HG03280 (cell line): ENCODE data around the gene IPO11.
"Not testable (repeated sequence)": the region's sequence is repeated elsewhere in the genome, so short reads cannot be mapped to it uniquely, and the experiment has no call there.

Source experiments
- ATAC-seq: cut with Tn5 transposase; IDR thresholded peaks from one replicate; pipeline ENCODE4 v1.9.1; 2021; ENCODE audit warnings: mild to moderate bottlenecking, moderate library complexity; ENCODE audit not compliant: unreplicated experiment

The IPO11 gene

DNA sequence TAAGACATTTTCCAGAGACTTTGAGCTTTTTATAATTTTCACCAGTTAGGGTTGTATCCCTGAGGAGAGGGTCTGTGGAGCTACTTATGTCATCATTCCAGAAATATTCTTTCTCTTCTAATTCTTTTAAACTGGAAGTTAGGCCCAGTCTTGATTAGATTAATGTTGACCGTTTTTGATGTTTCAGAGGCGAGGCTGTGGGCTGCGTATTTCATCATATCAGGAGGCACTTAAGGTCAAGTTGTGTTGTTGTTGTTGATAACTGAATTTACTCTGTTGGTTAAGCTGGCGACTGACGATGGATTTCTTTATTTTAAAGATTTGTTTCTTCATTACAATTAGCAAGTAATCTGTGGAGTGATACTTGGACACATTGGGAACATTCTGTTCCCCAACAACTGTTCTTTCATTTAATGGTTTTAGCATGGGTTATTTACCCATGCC is 20.1 kb downstream of the IPO11 start:
- ATAC-seq = no peak

DNA sequence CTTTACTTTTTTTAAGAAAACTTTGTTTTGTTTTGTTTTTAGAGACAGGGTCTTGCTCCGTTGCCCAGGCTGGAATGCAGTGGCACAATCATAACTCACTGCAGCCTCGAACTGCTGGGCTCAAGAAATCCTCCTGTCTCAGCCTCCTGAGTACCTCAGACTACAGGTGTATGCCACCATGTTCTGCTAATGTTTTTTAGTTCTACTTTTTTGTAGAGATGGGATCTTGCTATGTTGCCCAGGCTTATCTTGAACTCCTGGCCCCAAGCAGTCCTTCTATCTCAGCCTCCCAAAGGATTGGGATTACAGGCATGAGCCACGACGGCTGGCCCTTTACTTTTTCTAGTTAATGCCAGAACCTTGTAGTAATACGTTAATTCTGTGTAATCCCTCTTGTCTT is 36.0 kb downstream of the IPO11 start:
- no peak for ATAC-seq

DNA sequence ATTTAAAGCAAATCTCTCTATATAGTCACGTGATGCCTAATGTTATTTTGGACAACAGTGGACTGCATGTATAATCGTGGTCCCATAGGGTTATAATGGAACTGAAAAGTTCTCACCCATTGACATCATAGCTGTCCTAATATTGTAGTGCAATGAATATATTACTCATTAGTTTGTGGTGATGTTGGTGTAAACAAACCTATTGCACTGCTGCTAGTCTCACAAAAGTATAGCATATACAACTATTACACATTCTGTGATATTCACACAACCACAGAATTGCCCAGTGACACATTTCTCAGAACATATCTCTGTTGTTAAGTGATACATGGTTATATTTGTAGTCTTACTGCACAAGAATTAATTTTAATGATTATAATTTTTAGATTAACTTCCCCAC is 37.7 kb downstream of the IPO11 start:
- ATAC-seq = no peak

DNA sequence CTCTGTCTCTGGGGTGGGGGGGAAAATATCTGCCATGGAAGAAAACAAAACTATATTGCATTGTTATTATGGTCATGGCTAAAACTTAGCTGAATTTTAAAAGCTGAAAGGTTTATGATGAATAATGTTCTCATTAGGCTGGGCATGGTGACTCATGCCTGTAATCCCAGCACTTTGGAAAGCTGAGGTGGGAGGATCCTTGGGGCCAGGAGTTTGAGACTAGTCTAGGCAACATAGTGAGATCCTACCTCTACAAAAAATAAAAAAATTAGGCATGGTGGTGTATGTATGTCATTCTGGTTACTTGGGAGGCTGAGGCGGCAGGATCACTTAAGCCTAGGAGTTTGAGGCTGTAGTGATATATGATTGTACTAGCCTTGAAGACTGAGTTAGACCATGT is 44.5 kb downstream of the IPO11 start:
- no peak for ATAC-seq

DNA sequence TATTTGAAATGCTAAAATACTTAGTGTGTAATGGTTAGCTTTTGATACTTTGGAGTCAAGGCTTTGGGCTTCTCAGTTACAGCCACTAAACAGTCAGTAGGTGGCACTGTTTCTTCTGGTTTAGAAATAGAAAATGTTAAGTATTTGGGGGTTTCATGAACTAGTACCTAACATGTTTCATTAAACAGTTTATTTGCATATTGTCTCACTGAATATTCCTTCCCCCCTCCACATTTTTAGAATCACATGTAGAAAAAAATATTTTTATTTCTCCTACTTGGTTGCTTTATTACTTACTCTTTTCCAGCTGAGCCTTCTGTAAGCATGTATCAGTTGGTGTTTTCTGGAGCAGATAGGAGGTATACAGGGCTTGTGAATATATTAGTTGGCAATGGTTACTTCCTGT is 48.0 kb downstream of the IPO11 start:
- peak; percentile 89 for ATAC-seq

DNA sequence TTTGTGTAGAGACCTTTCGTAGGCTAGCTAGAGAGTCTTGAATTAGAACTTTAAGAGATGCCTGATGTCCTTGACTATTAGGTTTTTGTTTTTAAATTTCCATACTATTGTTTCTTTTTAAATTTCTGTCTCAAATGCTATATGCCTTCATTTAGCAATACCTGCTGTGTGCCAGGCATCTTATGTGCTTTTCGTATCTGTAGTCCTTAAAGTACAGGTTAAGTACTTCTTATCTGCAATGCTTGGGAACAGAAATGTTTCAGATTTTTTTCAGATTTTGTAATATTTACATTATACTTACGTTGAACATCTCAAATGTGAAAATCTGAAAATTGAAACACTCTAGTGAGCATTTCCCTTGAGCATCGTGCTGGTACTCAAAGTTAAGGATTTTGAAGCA is 49.0 kb downstream of the IPO11 start:
- ATAC-seq = no peak

DNA sequence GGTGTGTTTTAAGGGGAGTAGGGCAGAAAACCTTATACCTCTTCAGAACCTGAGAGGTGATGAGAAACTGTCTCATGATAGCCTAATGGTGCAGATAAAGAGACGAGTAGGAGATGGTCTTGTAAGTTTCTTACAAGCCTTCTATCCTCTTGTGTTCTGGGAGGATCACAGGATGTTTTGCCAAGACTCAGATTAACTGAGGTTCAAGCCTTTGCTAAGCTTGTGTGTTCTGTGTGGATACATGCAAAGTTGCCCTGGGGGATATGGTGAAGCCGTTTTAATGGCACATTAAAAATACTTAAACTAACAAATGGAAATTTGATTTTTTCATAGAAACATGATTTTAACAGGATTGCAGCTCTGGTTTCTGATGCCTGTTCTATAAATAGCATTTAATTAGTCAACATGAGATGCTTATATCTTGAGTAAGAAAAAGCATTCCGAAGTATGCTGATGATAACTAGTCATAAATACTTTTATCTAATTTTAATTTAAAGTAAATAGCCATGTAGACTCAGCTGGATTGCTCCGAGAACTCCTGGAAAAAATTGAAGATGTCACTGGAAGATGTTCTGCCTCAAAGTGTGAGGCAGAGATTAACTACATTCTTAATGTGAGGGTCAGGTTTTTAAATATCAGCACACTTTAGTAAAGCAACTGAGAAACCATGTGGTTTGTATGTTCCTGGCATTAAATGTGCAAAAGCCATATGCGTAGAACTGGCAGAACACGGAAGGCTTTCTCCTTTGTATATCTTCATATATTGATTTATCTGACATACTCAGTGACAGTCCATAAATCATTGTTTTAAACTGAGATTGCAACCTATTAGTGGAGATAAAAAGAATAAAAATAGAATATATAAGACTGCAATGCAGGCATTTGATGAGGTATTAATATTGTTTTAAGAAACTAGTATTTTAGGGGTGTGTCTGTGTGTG is 53.7 kb downstream of the IPO11 start:
- ATAC-seq = no peak

DNA sequence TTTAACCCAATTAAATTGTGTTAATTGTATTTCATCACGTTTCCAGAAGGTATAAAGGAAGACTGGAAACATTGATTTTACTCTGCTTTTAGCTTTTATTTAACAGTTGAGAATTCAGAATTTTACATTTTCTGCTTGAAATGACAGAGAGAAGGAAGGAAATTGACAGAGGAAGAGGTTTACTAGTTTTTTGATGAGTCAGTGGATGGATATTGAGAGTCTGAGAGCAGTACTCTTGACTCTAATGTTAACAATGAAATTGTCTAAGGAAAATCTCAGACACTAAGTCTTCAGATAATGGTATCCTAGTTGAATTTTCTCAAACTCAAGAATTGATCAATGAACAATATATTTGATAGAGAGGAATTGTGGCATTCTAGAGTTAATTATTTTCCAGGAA is 60.6 kb downstream of the IPO11 start:
- no peak for ATAC-seq

DNA sequence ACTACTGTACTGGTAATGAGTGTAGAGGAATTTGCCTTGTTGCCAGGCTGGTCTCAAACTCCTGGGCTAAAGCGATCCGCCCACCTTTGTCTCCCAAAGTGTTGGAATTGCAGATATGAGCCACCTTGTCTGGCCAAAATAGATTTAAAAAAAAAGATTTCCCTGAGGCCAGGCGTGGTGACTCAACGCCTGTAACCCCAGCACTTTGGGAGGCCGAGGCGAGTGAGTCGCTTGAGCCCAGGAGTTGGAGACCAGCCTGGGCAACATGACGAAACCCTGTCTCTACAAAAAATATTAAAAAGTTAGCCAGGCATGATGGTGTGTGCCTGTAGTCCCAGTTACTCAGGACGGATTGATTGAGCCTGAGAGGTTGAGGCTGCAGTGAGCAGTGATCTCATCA is 62.5 kb downstream of the IPO11 start:
- no peak for ATAC-seq

DNA sequence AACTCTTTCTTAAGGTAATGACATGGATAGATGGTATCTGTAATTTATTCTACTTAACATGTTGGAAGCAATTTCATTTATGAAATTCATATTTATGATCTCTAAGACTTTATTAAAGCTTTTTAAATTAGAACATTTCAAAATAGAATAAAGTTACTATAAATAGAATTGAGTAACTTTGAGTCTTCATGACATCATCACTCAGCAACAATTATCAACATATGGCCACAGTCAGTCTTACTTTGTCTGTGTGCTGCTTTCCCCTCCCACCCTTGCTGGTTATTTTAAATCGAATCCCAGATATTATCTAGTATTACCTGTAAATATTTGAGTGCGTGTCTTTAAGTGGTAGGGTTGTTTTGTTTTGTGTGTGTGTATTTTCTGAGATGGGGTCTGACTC is 65.2 kb downstream of the IPO11 start:
- ATAC-seq = no peak

DNA sequence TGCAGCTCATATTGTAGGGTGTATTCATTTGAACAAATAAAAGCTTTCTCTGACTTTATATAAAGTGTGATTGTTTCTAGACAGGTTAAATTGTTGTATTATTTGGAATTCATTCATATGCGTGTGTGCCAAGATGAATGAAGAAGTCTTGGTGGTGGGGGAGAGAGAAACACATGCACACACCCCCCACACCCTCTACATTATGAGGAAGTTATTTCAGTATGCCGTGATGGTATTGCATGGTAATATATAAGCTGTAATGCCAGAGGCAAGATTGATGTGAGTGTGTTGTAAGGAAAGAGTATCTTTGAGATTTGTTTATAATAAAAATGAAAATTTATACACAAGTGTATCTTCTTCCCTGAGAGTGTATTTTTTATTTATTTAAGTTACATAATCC is 71.0 kb downstream of the IPO11 start:
- no peak for ATAC-seq

DNA sequence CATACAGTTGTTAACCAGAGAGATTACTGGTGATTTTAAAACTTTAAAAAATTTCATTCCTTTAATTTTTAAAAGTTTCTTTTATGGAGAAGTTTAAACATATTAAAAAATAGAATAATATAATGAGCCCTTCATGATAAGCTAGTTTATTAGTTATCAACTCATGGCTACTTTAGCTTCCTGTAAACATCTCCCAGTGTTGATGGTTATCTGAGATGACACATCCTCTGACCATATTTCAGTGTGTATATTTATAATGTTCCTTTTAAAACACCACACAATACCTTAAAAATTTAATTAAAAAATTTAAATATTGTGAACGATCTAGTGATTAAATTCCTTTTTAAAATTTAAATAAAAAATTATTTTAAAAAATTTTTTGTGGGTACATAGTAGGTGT is 74.1 kb downstream of the IPO11 start:
- no peak for ATAC-seq

DNA sequence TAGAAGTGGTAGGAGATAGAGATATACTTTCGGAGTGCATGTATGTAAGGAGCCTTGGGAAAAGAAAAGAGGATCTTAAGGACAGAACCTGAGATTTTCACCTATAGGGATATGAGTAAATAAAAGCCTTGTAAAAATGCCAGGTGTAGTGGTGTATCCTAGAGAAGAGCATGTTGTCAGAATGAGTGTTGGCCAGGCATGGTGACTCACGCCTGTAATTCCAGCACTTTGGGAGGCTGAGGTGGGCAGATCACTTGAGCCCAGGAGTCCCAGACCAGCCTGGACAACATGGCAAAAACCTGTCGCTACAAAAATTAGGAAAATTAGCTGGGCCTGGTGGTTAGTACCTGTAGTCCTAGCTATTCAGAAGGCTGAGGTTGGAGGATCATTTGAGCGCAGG is 76.0 kb downstream of the IPO11 start:
- ATAC-seq = no peak

DNA sequence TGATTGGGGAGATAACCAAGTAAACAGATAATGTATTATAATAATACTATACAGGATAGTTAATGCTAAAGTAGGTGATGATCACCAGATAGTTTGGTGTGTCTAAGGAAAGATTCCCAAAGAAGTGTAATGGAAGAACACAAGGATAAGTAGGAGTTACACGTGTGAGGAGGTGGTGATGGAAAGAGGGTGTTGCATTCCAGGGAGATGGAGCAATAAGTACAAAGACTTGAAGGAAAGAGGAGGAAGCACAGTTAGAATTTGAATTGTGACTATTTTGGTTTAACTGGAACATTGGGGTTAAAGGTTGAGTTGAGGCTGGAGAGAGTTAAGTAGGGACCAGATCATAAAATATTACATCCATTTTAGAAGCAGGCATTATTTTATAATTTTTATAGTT is 76.9 kb downstream of the IPO11 start:
- no peak for ATAC-seq

DNA sequence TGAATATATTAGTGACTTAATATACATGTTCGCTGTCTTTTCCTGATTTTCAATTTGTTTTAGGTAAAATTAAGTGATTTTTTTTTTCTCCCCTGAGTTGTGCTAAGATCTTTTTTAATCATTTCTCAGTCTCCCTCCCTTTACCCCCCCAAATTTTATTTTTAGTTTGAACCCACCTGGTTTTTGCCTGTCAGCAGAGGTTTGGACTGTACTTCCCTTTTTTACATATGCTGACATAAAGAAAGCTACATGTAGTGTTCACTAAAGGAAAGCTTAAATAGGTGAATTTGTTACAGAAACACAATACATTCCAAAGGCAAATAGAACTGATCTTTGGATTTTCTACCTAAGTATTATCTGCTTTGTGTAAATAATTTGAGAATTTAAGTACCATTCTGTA is 82.2 kb downstream of the IPO11 start:
- ATAC-seq = no peak

DNA sequence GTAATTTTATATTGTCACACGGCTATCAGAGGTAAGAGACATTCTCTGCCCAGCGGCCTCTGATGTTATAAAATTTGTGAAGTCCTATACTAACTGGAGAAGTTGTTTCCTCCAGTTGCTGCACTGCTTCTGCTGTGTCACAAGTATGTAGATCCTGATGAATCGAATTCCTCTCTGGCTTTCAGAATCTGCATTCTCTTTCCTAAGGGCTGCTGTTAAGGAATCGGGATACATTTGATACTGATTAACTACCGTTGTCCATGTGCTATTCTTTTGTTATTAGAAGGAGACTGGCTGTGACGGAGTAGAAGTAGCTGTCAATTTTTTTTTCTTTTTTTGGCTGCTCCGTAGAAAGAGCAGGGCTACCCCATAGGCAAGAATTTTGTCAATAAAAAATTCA is 84.3 kb downstream of the IPO11 start:
- no peak for ATAC-seq

DNA sequence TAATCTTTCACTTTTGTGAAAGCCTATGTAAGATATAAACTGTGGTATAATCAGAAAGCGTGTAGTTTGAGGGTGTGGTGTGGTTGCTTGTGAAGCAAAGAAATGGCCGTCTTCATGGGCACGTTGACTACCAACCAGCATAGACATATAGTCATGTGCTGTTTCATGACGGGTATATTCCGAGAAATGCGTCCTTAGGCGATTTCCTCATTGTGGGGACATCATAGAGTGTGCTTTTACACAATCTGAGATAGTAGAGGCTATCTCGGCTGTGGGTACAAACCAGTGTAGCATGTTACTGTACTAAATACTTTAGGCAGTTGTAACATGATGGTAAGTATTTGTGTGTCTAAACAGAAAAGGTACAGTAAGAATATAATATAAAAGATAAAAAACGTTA is 86.4 kb downstream of the IPO11 start:
- ATAC-seq = no peak

DNA sequence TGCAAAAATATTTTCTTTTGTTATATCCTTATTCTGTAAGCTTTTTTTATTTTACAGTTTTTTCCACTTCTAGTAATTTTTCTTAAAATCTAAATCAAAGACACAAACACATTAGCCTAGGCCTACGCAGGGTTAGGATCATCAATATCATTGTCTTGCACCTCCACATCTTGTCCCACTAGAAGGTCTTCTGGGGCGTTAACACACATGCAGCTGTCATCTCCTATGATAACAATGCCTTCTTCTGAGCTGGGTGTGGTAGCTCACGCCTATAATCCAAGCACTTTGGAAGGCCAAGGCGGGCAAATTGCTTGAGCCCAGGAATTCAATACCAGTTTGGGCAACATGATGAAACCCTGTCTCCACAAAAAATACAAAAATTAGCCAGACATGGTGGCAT is 87.2 kb downstream of the IPO11 start:
- no peak for ATAC-seq

DNA sequence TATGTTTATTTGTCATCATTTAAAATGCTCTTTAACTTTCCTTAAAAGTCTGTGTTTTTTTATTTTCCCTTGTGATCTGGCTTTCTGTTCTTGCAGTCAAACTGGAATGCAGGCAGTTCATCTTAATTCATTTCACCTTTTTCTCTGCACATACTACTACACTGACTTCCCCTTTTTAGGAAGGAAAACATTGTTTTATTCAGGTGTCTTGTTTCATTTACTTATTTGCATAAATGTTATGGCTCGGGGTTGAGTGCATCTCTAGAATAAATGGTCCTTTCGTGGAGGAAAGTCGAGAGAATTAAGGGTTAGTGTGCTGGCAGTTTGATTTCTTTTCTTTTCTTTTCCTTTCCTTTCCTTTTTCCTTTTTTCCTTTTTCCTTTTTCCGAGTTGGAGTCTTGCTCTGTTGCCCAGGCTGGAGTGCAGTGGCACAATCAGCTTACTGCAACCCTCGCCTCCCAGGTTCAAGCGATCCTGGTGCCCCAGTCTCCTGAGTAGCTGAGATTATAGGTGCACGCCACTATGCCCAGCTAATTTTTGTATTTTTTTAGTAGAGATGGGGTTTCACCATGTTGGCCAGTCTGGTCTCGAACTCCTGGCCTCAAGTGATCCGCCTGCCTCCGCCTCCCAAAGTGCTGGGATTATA is 90.0 kb downstream of the IPO11 start:
- ATAC-seq = no peak

DNA sequence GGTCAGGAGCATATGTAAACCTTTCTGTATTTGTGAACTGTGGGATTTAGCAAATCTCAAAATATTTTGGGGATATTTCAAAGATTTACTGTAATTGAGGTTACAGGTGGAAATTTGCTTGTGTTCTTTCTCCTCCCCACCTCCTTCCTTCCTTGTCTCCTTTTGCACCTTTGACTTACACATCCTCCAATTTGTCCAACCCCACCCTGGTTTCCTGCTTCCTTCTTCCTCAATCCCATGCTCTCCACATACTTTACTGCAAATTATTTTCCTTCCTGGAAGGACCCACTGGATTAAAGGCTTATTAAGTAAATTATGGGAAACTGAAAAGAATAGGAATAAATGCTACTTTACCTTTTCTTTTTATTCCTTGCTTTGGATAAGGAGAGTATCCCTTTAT is 91.6 kb downstream of the IPO11 start:
- ATAC-seq = no peak

DNA sequence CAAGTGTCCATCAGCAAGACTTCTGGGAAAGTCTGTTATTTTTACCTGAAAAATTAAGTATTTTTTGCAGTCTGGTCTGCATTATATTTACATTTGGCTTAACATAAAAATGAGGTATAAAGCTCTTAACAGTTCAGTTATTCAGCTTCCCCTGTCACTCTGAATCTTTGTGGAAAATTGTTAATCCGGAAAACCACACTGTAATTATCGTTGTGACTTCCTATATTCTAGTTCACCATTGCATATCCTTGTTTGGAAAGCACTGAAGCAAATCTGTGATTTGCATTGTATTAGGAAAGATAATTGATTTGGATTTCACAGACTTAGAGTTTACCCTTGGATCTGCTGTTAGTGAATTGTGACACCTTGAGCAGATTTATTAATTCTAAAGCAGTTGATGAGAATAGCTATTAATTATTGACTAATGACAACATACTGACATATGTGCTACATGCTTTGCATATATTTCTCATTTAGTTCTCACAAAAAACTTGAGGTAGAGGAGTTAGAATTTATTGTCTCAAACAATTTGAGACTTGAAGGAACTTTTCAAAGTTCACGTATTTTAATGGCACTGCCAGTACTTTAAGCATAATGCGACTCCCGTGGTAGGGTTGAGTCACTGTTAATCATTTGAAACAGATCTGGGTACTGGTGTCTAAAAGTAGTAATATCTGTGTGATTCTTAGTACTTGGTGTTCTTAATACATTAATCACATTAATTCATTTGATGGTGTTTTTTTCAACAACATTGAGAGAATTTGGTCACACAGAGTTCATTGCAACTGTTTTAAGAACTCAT is 94.3 kb downstream of the IPO11 start:
- ATAC-seq = no peak

DNA sequence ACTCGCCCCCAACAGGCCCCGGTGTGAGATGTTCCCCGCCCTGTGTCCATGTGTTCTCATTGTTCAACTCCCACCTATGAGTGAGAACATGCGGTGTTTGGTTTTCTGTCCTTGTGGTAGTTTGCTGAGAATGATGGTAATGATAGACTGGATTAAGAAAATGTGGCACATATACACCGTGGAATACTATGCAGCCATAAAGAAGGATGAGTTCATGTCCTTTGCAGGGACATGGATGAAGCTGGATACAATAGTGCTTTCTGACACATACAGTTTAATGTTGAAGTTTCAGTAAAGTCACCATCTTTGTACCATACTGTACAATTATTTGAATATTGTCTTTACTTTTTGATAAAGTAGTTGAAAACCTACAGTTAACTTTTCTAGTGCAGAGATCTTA is 96.2 kb downstream of the IPO11 start:
- not testable (repeated sequence) for ATAC-seq
